Measurements from ENCODE around the gene AGRN. TPM values are rescaled to one million over a fixed set of nuclear protein-coding genes. Genes with fewer than 3 reads are reported as not detected.

The AGRN gene
- polyA plus RNA-seq, 1 experiment: 41.2 TPM

DNA sequence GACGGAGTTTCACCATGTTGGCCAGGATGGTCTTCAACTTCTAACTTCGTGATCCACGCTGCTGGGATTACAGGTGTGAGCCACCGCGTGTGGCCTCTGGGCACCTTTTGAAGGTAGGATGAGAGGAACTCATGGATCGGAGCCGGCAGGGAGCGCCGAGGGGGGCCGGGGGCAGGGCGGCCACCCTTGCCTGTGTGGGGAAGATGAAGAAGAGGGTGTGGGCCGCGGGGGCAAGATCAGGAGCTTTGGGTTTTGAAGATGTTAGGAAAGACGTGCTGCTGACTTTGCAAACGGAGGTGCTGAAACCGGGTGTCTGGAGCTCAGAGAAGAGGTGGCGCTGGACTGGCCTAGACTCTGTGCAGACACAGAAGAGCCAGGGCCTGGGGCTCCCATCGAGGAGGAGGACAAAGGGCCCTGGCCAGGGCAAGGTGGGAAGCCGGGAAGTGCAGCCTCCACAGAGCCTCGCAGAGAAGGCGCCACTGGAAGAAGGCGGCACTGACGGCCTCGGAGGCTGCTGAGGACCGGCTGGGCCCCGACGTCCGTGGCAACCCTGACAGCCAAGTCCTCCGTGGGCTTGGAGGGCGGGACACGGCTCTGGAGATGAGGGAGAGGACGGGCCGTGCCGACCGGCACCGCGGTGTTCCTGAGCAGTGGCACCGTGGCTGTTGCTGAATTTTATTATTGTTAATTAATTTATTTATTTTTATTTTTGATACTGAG lies 40.5 kb downstream of the AGRN start:
- Histone ChIP-seq H3K4me3 (ENCODE audit: low read depth, low read length) (no peak overlapping the region), H3K27me3 (ENCODE audit: control insufficient read depth, insufficient read depth, low read length) (no peaks in the 10 kb centered on the region; the same call in 1 of the 2 replicates), H3K36me3 (ENCODE audit: control insufficient read depth, insufficient read depth, low read length) (peaks cover under 1% of the 10 kb centered on the region)
- DNase-seq (ENCODE audit: low read depth): no peak
- ChIA-PET CTCF (interaction anchor here (0.8 to 8.5 kb wide), 7 partner anchors 8 to 76 kb away, joined by 4 to 157 read pairs (median 6); partner anchors contain the start of genes HES4 and PERM1), POLR2A (interaction anchor here (0.7 kb wide), 1 partner anchor 287 kb away, joined by 4 read pairs; no protein-coding TSS in a partner anchor)
- no peak for TF ChIP-seq CTCF (IDR thresholded peaks at IDR 0.05; ENCODE audit: insufficient read depth, low read depth, low read length)

DNA sequence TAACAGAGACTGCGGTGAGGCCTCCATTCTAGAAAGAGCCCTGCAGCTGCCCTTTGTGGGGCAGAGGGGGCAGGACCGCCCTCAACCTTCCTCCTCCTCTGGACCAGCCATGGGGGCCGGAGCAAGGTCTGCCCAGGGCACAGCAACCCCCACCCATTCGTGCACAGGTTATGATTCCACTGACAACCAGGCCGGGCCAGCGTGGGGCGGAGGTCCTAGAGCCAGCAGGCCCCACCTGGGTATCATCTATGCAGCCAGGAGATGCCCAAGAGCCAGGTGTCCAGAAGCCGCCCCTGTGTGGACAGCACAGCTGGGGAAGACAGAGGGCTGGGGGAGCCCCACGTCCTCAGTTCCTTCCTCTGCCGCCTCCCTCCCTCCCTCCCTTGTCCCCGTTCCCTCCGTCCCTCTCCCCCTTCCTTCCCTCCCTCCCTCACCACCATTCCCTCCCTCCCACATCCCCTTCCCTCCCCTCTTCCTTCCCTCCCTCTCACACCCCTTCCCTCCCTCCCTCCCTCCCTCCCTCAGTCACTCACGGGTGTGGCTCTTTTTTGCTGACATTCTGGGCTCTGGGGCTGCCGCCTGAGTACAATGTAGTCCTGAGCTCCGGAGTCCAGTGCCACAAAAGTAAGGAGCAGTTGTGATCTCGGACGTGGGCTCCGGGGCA lies 41.9 kb downstream of the AGRN start:
- no peaks in the 10 kb centered on the region; the same call in 1 of the 2 replicates for H3K27me3 ChIP-seq (ENCODE audit: control insufficient read depth, insufficient read depth, low read length)
- ChIA-PET CTCF (interaction anchor here (1.3 to 8.5 kb wide), 5 partner anchors 29 to 87 kb away, joined by 5 to 157 read pairs (median 14); partner anchors contain the start of gene PERM1), POLR2A (no interaction called here)
- no peaks in the 10 kb centered on the region for H3K36me3 ChIP-seq (ENCODE audit: control insufficient read depth, insufficient read depth, low read length)
- no peak for DNase-seq (ENCODE audit: low read depth)
- no peak for TF ChIP-seq CTCF (IDR thresholded peaks at IDR 0.05; ENCODE audit: insufficient read depth, low read depth, low read length)
- no peak overlapping the region for H3K4me3 ChIP-seq (ENCODE audit: low read depth, low read length)

DNA sequence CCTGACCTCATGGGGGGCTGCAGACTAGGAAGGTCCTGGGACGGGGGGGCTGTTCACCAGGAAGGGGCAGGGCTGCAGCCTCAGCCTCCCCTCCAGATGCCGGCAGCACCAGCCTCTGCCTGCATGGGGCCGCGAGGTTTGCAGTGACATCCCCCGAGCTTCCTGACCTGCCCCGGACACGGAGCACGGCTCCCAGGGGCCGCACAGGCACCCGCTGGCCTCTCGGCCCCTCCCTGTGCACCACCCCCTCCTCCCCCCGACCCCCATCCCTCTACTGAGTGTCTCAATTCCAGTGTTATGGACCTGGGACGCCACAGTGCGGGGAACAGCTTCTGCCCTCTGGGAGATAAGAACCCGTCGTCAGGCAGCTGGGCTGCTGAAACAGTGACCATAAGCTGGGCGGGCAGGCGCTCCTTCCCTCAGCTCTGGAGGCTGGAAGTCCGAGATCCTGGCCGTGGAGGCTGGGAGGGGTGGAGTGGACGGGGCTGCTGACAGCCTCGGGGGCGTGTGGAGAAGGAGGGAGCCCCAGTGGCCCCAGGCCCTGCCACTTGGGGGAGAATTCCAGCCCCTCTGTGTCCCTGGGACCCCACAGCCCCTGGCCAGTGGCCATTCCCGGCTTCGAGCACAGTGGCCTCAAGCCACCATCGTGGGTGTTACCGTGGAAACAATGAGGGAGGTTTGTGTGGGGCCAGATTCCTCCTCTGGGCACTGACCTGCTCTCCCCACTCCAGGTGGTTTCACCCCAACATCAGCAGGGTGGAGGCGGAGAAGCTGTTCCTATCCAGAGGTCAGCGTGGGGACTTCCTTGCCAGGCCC lies 42.6 kb downstream of the AGRN start:
- CTCF ChIA-PET: interaction anchor here (0.9 to 8.5 kb wide), 9 partner anchors 30 to 414 kb away, joined by 3 to 157 read pairs (median 8); partner anchors contain the start of genes ISG15 and PERM1

GRCh38 chr1:1063261-1063944 lies 43.5 kb downstream of the AGRN start:
- POLR2A ChIA-PET: no interaction called here

More for the DNA sequence above, 42.6 kb downstream of the AGRN start:
- POLR2A ChIA-PET: no interaction called here
- Histone ChIP-seq H3K4me3 (ENCODE audit: low read depth, low read length) (no peak overlapping the region), H3K27me3 (ENCODE audit: control insufficient read depth, insufficient read depth, low read length) (no peaks in the 10 kb centered on the region; the same call in 1 of the 2 replicates), H3K36me3 (ENCODE audit: control insufficient read depth, insufficient read depth, low read length) (no peaks in the 10 kb centered on the region)
- DNase-seq (ENCODE audit: low read depth): no peak
- no peak for TF ChIP-seq CTCF (IDR thresholded peaks at IDR 0.05; ENCODE audit: insufficient read depth, low read depth, low read length)

More at GRCh38 chr1:1063261-1063944, 43.5 kb downstream of the AGRN start:
- no peak for TF ChIP-seq CTCF (IDR thresholded peaks at IDR 0.05; ENCODE audit: insufficient read depth, low read depth, low read length)
- no peak for DNase-seq (ENCODE audit: low read depth)
- Histone ChIP-seq H3K36me3 (ENCODE audit: control insufficient read depth, insufficient read depth, low read length) (no peaks in the 10 kb centered on the region), H3K4me3 (ENCODE audit: low read depth, low read length) (no peak overlapping the region), H3K27me3 (ENCODE audit: control insufficient read depth, insufficient read depth, low read length) (no peaks in the 10 kb centered on the region; the same call in 1 of the 2 replicates)
- CTCF ChIA-PET: interaction anchor here (0.7 to 8.5 kb wide), 21 partner anchors 11 to 413 kb away, joined by 3 to 157 read pairs (median 4); partner anchors contain the start of genes ISG15, PERM1 and RNF223
